SJSA1 (cell line): Measurements from ENCODE around the gene TMEM156. TPM values are rescaled to one million over a fixed set of nuclear protein-coding genes. Genes with fewer than 3 reads are reported as not detected.

Experiments used
- DNase-seq, 2 experiments: peaks; one replicate each; pipeline ENCODE4 v3.0.0-alpha.2; 2015 to 2020; ENCODE audit warnings: low spot score in 2 of 2, low read depth in 1 of 2
- H3K27ac ChIP-seq: fragments of 250-450 bp; sonication (Bioruptor Pico); 2 replicates; pipeline ENCODE4 v1.5.1; 2020; ENCODE audit warnings: mild to moderate bottlenecking, moderate library complexity
- H3K27me3 ChIP-seq: fragments of 250-450 bp; sonication (Bioruptor Pico); replicated peaks from 2 replicates; pipeline ENCODE4 v1.5.1; 2020; ENCODE audit warnings: mild to moderate bottlenecking, moderate library complexity
- H3K36me3 ChIP-seq: fragments of 250-450 bp; sonication (Bioruptor Pico); 2 replicates; pipeline ENCODE4 v1.5.1; 2020; ENCODE audit warnings: mild to moderate bottlenecking
- H3K4me1 ChIP-seq: fragments of 250-450 bp; sonication (Bioruptor Pico); replicated peaks from 2 replicates; pipeline ENCODE4 v1.6.1; 2021; ENCODE audit warnings: mild to moderate bottlenecking
- H3K4me3 ChIP-seq: fragments of 250-450 bp; sonication (Bioruptor Pico); 2 replicates; pipeline ENCODE4 v1.5.1; 2020; ENCODE audit warnings: mild to moderate bottlenecking
- H3K9me3 ChIP-seq: fragments of 250-450 bp; sonication (Bioruptor Pico); replicated peaks from 2 replicates; pipeline ENCODE4 v1.5.1; 2020; ENCODE audit warnings: mild to moderate bottlenecking
- total RNA-seq: library from RNA; depleted of rRNA; stranded (reverse); fragments of >200 nt; shearing (Covaris generic); gene quantifications from 2 replicates; pipeline ENCODE4 v1.2.3, GENCODE V29; 2014

The TMEM156 gene
- total RNA-seq, 1 experiment from 2014 or later: 7.9 TPM

- no peak for DNase-seq
- H3K27me3 ChIP-seq: no peaks in the 10 kb centered on the region
- peaks cover 19% of the 10 kb centered on the region for H3K4me1 ChIP-seq
- H3K27ac ChIP-seq: no peak overlapping the region
- H3K9me3 ChIP-seq: no peaks in the 10 kb centered on the region
- peaks cover 11% of the 10 kb centered on the region for H3K36me3 ChIP-seq
- no peak overlapping the region for H3K4me3 ChIP-seq
Measured at GRCh38 chr4:39050590-39050989, 18.4 kb upstream of the TMEM156 start.

GRCh38 chr4:39048311-39048710 is 16.1 kb upstream of the TMEM156 start:
- Histone ChIP-seq H3K36me3 (peaks cover 14% of the 10 kb centered on the region), H3K4me1 (peaks cover 28% of the 10 kb centered on the region), H3K4me3 (no peak overlapping the region), H3K9me3 (no peaks in the 10 kb centered on the region), H3K27me3 (no peaks in the 10 kb centered on the region), H3K27ac (no peak overlapping the region)
- DNase-seq: no peak

- no peak overlapping the region for H3K4me3 ChIP-seq
- no peak overlapping the region for H3K27ac ChIP-seq
- DNase-seq: no peak
- no peaks in the 10 kb centered on the region for H3K9me3 ChIP-seq
- peaks cover 31% of the 10 kb centered on the region for H3K4me1 ChIP-seq
- H3K36me3 ChIP-seq: peaks cover 14% of the 10 kb centered on the region
- H3K27me3 ChIP-seq: no peaks in the 10 kb centered on the region
Measured at GRCh38 chr4:39047681-39048080, 15.5 kb upstream of the TMEM156 start.

GRCh38 chr4:39046249-39046648 is 14.0 kb upstream of the TMEM156 start:
- Histone ChIP-seq H3K4me3 (peak overlapping the region; percentile 76), H3K9me3 (no peaks in the 10 kb centered on the region), H3K4me1 (peaks cover 45% of the 10 kb centered on the region), H3K36me3 (peaks cover 14% of the 10 kb centered on the region), H3K27ac (peak overlapping the region; percentile 89), H3K27me3 (no peaks in the 10 kb centered on the region)
- peak; percentile 54 to 59 for DNase-seq

- Histone ChIP-seq H3K36me3 (peaks cover 14% of the 10 kb centered on the region), H3K9me3 (no peaks in the 10 kb centered on the region), H3K4me3 (peak overlapping the region; percentile 76), H3K27me3 (no peaks in the 10 kb centered on the region), H3K27ac (peak overlapping the region; percentile 89), H3K4me1 (peaks cover 46% of the 10 kb centered on the region)
- peak in 1 of 2 experiments; percentile 56 for DNase-seq
Measured at GRCh38 chr4:39045827-39046221, 13.6 kb upstream of the TMEM156 start.

- H3K9me3 ChIP-seq: no peaks in the 10 kb centered on the region
- H3K4me1 ChIP-seq: peaks cover 46% of the 10 kb centered on the region
- H3K27me3 ChIP-seq: no peaks in the 10 kb centered on the region
- H3K27ac ChIP-seq: peak overlapping the region; percentile 89
- H3K36me3 ChIP-seq: peaks cover 14% of the 10 kb centered on the region
- DNase-seq: peak in 1 of 2 experiments; percentile 31
- peak overlapping the region; percentile 76 for H3K4me3 ChIP-seq
Measured at GRCh38 chr4:39044956-39045826, 13.0 kb upstream of the TMEM156 start.

- DNase-seq: peak; percentile 82 to 95
- Histone ChIP-seq H3K4me3 (peak overlapping the region; percentile 76), H3K9me3 (no peaks in the 10 kb centered on the region), H3K27ac (peak overlapping the region; percentile 89), H3K27me3 (no peaks in the 10 kb centered on the region), H3K36me3 (peaks cover 14% of the 10 kb centered on the region), H3K4me1 (peaks cover 48% of the 10 kb centered on the region)
Measured at GRCh38 chr4:39044364-39044955, 12.3 kb upstream of the TMEM156 start.

GRCh38 chr4:39043861-39044363 is 11.7 kb upstream of the TMEM156 start:
- H3K27ac ChIP-seq: peak overlapping the region; percentile 89
- H3K36me3 ChIP-seq: peaks cover 12% of the 10 kb centered on the region
- H3K27me3 ChIP-seq: no peaks in the 10 kb centered on the region
- peaks cover 53% of the 10 kb centered on the region for H3K4me1 ChIP-seq
- H3K9me3 ChIP-seq: no peaks in the 10 kb centered on the region
- peak overlapping the region; percentile 76 for H3K4me3 ChIP-seq
- DNase-seq: no peak

- DNase-seq: peak; percentile 59 to 92
- H3K36me3 ChIP-seq: peaks cover 10% of the 10 kb centered on the region
- peak overlapping the region; percentile 89 for H3K27ac ChIP-seq
- H3K4me1 ChIP-seq: peaks cover 60% of the 10 kb centered on the region
- no peaks in the 10 kb centered on the region for H3K27me3 ChIP-seq
- peak overlapping the region; percentile 76 for H3K4me3 ChIP-seq
- H3K9me3 ChIP-seq: no peaks in the 10 kb centered on the region
Measured at GRCh38 chr4:39043058-39043860, 11.1 kb upstream of the TMEM156 start.

- no peaks in the 10 kb centered on the region for H3K27me3 ChIP-seq
- H3K4me1 ChIP-seq: peaks cover 60% of the 10 kb centered on the region
- H3K27ac ChIP-seq: peak overlapping the region; percentile 89
- peak in 1 of 2 experiments; percentile 46 for DNase-seq
- peaks cover 5% of the 10 kb centered on the region for H3K36me3 ChIP-seq
- no peaks in the 10 kb centered on the region for H3K9me3 ChIP-seq
- no peak overlapping the region for H3K4me3 ChIP-seq
Measured at GRCh38 chr4:39042366-39042765, 10.2 kb upstream of the TMEM156 start.

- H3K27me3 ChIP-seq: no peaks in the 10 kb centered on the region
- H3K4me3 ChIP-seq: no peak overlapping the region
- no peaks in the 10 kb centered on the region for H3K9me3 ChIP-seq
- no peak for DNase-seq
- H3K4me1 ChIP-seq: peaks cover 71% of the 10 kb centered on the region
- H3K36me3 ChIP-seq: no peaks in the 10 kb centered on the region
- peak overlapping the region; percentile 99; the same call in 1 of the 2 replicates for H3K27ac ChIP-seq
Measured at GRCh38 chr4:39039108-39039507, 6.9 kb upstream of the TMEM156 start.

GRCh38 chr4:39037941-39038340 is 5.7 kb upstream of the TMEM156 start:
- no peak overlapping the region for H3K4me3 ChIP-seq
- peak overlapping the region; percentile 99 for H3K27ac ChIP-seq
- H3K4me1 ChIP-seq: peaks cover 67% of the 10 kb centered on the region
- H3K27me3 ChIP-seq: no peaks in the 10 kb centered on the region
- no peak for DNase-seq
- no peaks in the 10 kb centered on the region for H3K9me3 ChIP-seq
- no peaks in the 10 kb centered on the region for H3K36me3 ChIP-seq

GRCh38 chr4:39037491-39037825 is 5.2 kb upstream of the TMEM156 start:
- peak overlapping the region; percentile 99 for H3K27ac ChIP-seq

More at GRCh38 chr4:39037491-39037825, 5.2 kb upstream of the TMEM156 start:
- no peaks in the 10 kb centered on the region for H3K9me3 ChIP-seq
- peak; percentile 57 to 72 for DNase-seq
- no peak overlapping the region for H3K4me3 ChIP-seq
- no peaks in the 10 kb centered on the region for H3K27me3 ChIP-seq
- peaks cover 67% of the 10 kb centered on the region for H3K4me1 ChIP-seq
- no peaks in the 10 kb centered on the region for H3K36me3 ChIP-seq
